ENCODE measurements around the gene PRR15.
"Not testable (repeated sequence)": the region's sequence is repeated elsewhere in the genome, so short reads cannot be mapped to it uniquely, and the experiment has no call there.

The PRR15 gene, protein sequence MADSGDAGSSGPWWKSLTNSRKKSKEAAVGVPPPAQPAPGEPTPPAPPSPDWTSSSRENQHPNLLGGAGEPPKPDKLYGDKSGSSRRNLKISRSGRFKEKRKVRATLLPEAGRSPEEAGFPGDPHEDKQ

GRCh38 chr7:29563590-29564495 lies at the start of gene PRR15:
Gene PRR15 (plus strand): TSS chr7:29563835. CDS start chr7:29566330, 2,495 bp downstream.
- DNase-seq (ENCODE audit: low spot score): no peak

DNA sequence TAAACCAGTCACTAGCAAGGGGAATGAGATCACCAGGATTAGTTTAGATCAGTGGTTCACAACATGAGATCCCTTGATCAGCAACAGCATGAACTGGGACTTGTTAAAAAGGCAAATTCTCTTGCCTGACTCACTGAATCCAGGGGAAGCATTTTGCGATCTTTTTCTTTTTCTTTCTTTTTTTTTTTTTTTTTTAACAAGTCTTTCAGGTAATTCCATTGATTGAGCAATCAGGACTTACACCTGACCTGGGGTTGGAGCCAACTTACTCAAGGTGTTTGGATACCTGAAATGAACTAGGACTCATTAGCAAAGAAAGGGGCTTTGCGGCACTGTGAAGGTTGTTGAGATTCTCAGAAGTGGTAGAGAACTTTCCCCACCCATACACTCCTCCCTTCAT lies 47.1 kb upstream of the PRR15 start:
- no peak for DNase-seq (ENCODE audit: low spot score)

GRCh38 chr7:29518616-29519015 lies 45.0 kb upstream of the PRR15 start:
- DNase-seq (ENCODE audit: low spot score): no peak

DNA sequence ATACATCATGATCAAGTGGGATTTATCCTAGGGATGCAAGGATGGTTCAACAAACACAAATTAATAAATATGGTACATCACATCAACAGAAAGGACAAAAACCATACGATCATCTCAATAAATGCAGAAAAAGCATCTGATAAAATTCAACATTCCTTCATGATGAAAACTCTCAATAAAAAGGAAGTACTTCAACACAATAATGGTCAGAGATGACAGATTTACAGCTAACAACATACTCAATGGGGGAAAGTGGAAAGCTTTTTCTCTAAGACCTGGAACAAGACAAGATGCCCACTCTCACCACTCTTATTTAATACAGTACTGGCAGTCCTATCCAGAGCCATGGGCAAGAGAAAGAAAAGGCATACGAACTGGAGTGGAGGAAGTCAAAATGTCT lies 39.9 kb upstream of the PRR15 start:
- DNase-seq (ENCODE audit: low spot score): no peak

DNA sequence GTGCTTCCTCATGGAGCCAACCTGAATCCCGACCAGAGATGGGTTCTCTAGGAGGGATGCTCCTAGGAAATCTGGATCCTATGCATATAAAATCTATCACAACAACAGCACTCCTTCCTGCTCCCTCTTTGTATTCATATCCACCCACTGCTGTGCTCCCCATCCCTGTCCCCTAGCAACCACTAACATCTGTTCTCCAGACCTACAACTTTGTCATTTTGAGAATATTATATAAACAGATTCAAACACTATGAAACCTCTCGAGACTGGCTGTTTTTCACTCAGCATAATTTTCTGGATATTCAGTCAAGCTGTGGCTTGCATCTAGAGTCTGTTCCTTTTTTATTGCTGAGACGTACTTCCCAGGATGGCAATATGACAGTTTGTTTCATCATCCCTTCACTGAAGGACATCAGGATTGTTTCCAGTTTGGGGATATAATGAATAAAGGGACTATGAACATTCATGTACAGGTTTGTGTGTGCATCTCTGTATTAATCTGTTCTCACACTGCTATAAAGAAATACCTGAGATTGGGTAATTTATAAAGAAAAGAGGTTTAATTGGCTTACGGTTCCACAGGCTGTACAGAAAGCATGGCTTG lies 36.0 kb upstream of the PRR15 start:
- DNase-seq (ENCODE audit: low spot score): no peak

DNA sequence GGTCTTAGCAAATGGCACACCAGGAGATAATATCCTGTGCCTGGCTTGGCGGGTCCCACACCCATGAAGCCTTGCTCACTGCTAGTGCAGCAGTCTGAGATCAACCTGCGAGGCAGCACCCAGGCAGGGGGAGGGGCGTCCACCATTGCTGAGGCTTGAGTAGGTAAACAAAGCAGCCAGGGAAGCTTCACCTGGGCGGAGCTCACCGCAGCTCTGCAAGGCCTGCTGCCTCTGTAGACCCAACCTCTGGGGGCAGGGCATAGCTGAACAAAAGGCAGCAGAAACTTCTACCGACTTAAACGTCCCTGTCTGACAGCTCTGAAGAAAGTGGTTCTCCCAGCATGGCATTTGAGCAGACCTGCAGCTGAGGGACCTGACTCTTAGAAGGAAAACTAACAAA lies 35.1 kb upstream of the PRR15 start:
- DNase-seq (ENCODE audit: low spot score): not testable (repeated sequence)

DNA sequence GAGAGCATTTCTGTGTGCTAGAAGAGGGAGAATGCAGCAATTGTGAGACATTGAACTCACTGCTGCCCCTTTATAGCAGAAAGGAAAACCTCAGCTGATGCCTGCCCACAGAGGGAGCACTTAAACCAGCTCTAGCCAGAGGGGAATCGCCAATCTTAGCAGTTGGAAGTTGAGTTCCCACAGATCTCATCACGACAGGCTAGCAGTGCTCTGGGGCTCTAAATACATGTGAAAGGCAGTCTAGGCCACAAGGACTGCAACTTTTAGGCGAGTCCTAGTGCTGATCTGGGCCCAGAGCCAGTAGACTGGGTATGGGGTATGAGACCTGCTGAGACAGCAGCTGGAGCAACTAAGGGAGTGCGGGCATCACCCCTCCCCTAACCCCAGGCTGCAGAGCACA lies 25.2 kb upstream of the PRR15 start:
- no peak for DNase-seq (ENCODE audit: low spot score)

GRCh38 chr7:29539471-29539870 lies 24.2 kb upstream of the PRR15 start:
- DNase-seq (ENCODE audit: low spot score): no peak

DNA sequence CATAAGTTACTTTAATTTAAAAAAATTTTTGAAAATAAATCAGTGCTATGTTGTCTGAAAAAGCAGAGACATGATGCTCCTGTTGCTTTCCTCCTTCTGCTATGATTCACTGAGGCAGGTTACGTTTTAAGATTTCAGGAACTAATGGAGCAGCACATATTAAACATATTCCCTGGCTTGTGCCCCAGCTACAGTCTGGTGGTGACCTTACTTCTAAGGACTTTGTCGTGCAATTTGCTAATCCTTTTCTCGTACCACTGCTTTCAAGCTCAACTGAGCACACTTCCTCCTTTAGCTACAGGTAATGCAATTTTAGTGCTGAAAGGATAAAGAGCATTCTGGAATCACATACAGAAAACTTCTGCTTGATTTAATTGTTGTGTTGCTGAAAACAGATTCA lies 16.2 kb upstream of the PRR15 start:
- DNase-seq (ENCODE audit: low spot score): no peak

GRCh38 chr7:29548823-29549222 lies 14.8 kb upstream of the PRR15 start:
- DNase-seq (ENCODE audit: low spot score): no peak

GRCh38 chr7:29552392-29552791 lies 11.2 kb upstream of the PRR15 start:
- no peak for DNase-seq (ENCODE audit: low spot score)

GRCh38 chr7:29555061-29555460 lies 8.6 kb upstream of the PRR15 start:
- no peak for DNase-seq (ENCODE audit: low spot score)

GRCh38 chr7:29556405-29557195 lies 7.0 kb upstream of the PRR15 start:
- no peak for DNase-seq (ENCODE audit: low spot score)

DNA sequence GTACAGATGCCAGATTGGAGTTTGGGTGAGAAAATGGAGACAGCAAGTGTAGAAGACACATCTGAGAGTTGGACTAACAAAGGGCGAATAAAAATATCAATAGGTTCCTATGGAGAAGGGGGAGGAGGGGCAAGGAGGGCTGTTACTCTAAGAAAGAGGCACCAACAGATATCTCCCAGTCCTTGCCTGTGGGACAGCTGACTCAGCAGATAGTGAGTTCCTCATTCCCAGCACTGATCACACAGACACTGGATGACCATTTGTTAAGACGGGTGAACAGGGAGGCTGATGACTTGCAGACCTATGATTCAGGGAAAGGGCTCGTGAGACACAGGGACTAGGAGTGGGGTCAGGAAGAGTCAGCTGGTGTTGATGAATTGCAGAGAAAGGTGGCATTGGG lies 5.7 kb upstream of the PRR15 start:
- peak; percentile 28 for DNase-seq (ENCODE audit: low spot score)

- no peak for DNase-seq (ENCODE audit: low spot score)
These were observed 2.4 kb upstream of the PRR15 start for GRCh38 chr7:29561271-29561670.

DNA sequence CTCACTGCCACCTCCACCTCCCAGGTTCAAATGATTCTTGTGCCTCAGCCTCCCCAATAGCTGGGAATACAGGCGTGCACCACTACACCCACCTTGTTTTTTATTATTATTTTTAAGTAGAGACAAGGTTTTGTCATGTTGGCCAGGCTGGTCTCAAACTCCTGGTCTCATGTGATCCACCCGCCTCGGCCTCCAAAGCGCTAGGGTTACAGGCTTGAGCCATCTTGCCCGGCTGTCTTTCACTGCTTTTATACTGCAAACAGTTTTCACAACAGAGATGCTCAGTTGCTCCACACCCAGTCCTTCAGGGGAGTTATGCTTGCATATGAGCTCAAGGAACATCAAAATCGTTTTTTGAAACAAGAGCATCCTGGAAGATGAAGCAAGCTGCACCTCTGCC lies 1.3 kb upstream of the PRR15 start:
- no peak for DNase-seq (ENCODE audit: low spot score)

- DNase-seq (ENCODE audit: low spot score): peak; percentile 64
These were observed 1.0 kb downstream of the PRR15 start for GRCh38 chr7:29564496-29565223.

- no peak for DNase-seq (ENCODE audit: low spot score)
These were observed 1.6 kb downstream of the PRR15 start for GRCh38 chr7:29565224-29565630.

GRCh38 chr7:29565634-29565981 lies 2.0 kb downstream of the PRR15 start:
- DNase-seq (ENCODE audit: low spot score): no peak

GRCh38 chr7:29565982-29566746 lies 2.5 kb downstream of the PRR15 start:
- no peak for DNase-seq (ENCODE audit: low spot score)

DNA sequence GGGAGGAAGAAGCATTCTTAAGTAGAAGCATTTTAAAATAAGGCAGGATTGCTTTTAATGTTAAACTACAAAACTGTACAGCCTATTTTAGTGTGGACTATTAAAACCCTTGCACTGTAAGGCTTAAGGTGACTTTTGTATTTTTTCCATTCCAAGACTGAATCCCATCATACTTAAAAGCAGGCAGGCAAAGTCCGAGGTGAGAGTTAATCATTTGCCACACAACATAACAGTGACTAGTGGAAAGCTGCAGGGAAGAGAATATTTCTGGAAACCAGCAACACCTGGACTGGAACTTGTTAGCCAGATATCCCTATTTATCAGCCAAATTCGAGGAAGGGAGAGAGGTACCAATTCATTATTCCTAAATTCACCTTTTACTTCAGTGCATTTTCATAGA lies 3.5 kb downstream of the PRR15 start:
- DNase-seq (ENCODE audit: low spot score): no peak

Data from AG08395 (cell line).